HepG2 (cell line): ENCODE data around the gene FBXO33. TPM values are rescaled to one million over a fixed set of nuclear protein-coding genes. Genes with fewer than 3 reads are reported as not detected.

Experiments
- CEBPB ChIP-seq: IDR thresholded peaks from 2 replicates; pipeline ENCODE4 v1.6.1; 2011; ENCODE audit warnings: low read depth, low read length, improper control_type of control experiment, borderline replicate concordance
- DNMT1 ChIP-seq: sonication (generic); formaldehyde crosslinking; IDR thresholded peaks from 2 replicates; pipeline ENCODE4 v1.5.1; 2020; ENCODE audit warnings: mild to moderate bottlenecking, missing genetic modification reagents
- ELF3 ChIP-seq: IDR thresholded peaks from 2 replicates; pipeline ENCODE4 v1.6.1; 2016; ENCODE audit warnings: missing genetic modification reagents, missing compliant biosample characterization
- HOXA3 ChIP-seq: sonication (generic); formaldehyde crosslinking; IDR thresholded peaks from 2 replicates; pipeline ENCODE4 v1.5.0; 2020; ENCODE audit warnings: missing genetic modification reagents
- KDM2A ChIP-seq: sonication (generic); formaldehyde crosslinking; IDR thresholded peaks from 2 replicates; pipeline ENCODE4 v1.4.0; 2020; ENCODE audit warnings: low read depth, missing genetic modification reagents, borderline replicate concordance
- MED1 ChIP-seq: sonication (generic); formaldehyde crosslinking; IDR thresholded peaks from 2 replicates; pipeline ENCODE4 v1.4.0; 2020; ENCODE audit warnings: missing genetic modification reagents
- MXI1 ChIP-seq: IDR thresholded peaks from 3 replicates; pipeline ENCODE4 v1.6.1; 2012; ENCODE audit warnings: low read depth, low read length, inconsistent platforms, borderline replicate concordance
- SRSF9 ChIP-seq: fragments of 200-400 bp; formaldehyde crosslinking; IDR thresholded peaks from 2 replicates; pipeline ENCODE4 v1.6.1; 2018; ENCODE audit warnings: borderline replicate concordance, mild to moderate bottlenecking, low read depth, low read length; ENCODE audit not compliant: insufficient read depth, poor library complexity, severe bottlenecking
- THAP11 ChIP-seq: IDR thresholded peaks from 2 replicates; pipeline ENCODE4 v1.6.1; 2016; ENCODE audit warnings: missing biosample characterization, missing genetic modification reagents
- THAP8 ChIP-seq: sonication (generic); formaldehyde crosslinking; IDR thresholded peaks from 2 replicates; pipeline ENCODE4 v1.5.1; 2020; ENCODE audit warnings: missing genetic modification reagents, mild to moderate bottlenecking, borderline replicate concordance
- ZBTB39 ChIP-seq: sonication (generic); formaldehyde crosslinking; IDR thresholded peaks from 2 replicates; pipeline ENCODE4 v1.5.0; 2020; ENCODE audit warnings: missing genetic modification reagents
- ZNF577 ChIP-seq: sonication (generic); formaldehyde crosslinking; IDR thresholded peaks from 2 replicates; pipeline ENCODE4 v1.4.0; 2020; ENCODE audit warnings: mild to moderate bottlenecking, low read depth, missing genetic modification reagents, borderline replicate concordance
- ZNF646 ChIP-seq: sonication (generic); formaldehyde crosslinking; IDR thresholded peaks from 2 replicates; pipeline ENCODE4 v1.9.0; 2021; ENCODE audit warnings: mild to moderate bottlenecking, missing genetic modification reagents
- ZNF710 ChIP-seq: sonication (generic); formaldehyde crosslinking; IDR thresholded peaks from 2 replicates; pipeline ENCODE4 v1.5.0; 2020; ENCODE audit warnings: mild to moderate bottlenecking, missing genetic modification reagents, borderline replicate concordance
- ZNF781 ChIP-seq: sonication (generic); formaldehyde crosslinking; IDR thresholded peaks from 2 replicates; pipeline ENCODE4 v1.5.1; 2020; ENCODE audit warnings: borderline replicate concordance, mild to moderate bottlenecking, missing genetic modification reagents; ENCODE audit errors: not compliant biosample characterization
- polyA plus RNA-seq, 8 experiments: library from polyadenylated mRNA; depleted of rRNA in 3 of 8; stranded (reverse) in 7 of 8; unstranded in 1 of 8; fragments of >200 nt; fragmentation: Illumina TruSeq in 4 of 8; extraction: Trizol in 4 of 8; gene quantifications; 2 replicates each; pipeline versions ENCODE4 v1.2.1 to v1.2.3, GENCODE V29; 2011 to 2016; ENCODE audit warnings: low read depth in 4 of 8, missing spikeins in 1 of 8, mixed read lengths in 1 of 8; ENCODE audit not compliant: insufficient read depth in 1 of 8
- total RNA-seq, 5 experiments: library from RNA; depleted of rRNA; stranded (reverse); fragments of >200 nt; fragmentation: Illumina TruSeq; extraction: Trizol; gene quantifications; 2 replicates each; pipeline ENCODE4 v1.2.3, GENCODE V29; 2016; ENCODE audit warnings: low read depth in 1 of 5

Gene FBXO33
- total and polyA plus RNA-seq, 2 of the 13 experiments (the other 11 are each of a cell fraction or from before 2014, with no cell fraction given): 15.5 to 16.9 TPM

- TF ChIP-seq ZNF646 (CRISPR knock-in tag) (no peak), MXI1 (peak; percentile 6; the same call in 1 of the 3 replicates), MED1 (CRISPR knock-in tag) (peak; percentile 17; the same call in 1 of the 2 replicates), THAP11 (CRISPR knock-in tag) (no peak), SRSF9 (no peak), ZBTB39 (CRISPR knock-in tag) (no peak; the same call in 1 of the 2 replicates), ELF3 (CRISPR knock-in tag) (no peak), DNMT1 (CRISPR knock-in tag) (peak; percentile 90; the same call in 1 of the 2 replicates), CEBPB (no peak), ZNF577 (CRISPR knock-in tag) (no peak), ZNF710 (CRISPR knock-in tag) (no peak), KDM2A (CRISPR knock-in tag) (peak; percentile 39; the same call in 1 of the 2 replicates), ZNF781 (CRISPR knock-in tag) (no peak), HOXA3 (no peak), THAP8 (CRISPR knock-in tag) (no peak; the same call in 1 of the 2 replicates)
Measured at GRCh38 chr14:39431416-39432178, 636 bp downstream of the FBXO33 start (continued).
